ENCODE measurements around the gene LCLAT1.

LCLAT1 gene

GRCh38 chr2:30643674-30644073 lies 196.6 kb downstream of the LCLAT1 start:
- DNase-seq (ENCODE audit: low read depth) = no peak

DNA sequence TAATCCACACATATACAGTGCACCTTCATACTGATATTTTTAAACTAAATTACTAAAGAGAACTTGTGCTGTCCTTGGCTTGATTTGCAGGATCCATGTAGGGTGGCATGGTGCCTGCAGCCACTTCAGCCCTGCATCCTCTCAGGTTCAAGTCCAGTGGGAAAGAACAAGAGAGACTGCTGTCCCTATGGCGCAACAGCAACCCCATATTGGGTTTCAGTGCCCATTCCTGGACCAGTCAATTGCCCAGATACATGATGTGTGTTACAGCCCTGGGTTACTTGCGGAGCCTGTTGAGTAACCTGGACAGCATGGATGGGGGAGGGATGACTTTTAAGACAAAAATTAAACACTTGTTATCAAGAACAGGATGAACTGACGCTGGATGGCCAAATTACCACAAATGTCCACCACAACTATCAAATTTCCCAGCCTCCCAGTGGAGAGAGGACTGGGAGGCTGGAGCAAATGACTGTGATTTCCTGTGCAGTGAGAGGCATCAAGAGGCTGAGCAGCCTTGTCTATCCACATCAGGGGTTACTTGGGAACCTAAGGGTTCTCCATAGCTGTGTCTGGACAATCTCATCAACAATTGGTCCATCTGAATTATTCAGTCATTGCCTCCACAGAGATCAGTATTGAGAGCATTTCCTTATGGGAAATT lies 198.2 kb downstream of the LCLAT1 start:
- no peak for DNase-seq (ENCODE audit: low read depth)

DNA sequence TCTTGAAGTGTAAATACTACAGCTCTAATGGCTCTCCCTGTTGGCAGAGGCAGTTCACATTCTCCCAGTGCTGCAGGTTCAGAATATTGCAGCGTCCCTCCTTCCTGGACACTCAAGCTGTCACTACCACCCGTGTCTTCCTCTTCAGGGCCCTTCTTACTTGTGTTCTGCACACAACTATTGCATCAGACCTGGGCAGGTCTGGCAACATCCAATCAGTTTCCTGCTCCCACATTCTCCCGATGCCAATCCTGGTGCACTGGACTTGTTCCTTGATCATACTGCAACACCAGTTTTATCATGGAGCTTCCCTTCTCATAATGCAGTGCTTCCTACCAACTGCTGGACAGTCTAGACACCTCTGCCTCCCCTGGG lies 198.7 kb downstream of the LCLAT1 start:
- no peak for DNase-seq (ENCODE audit: low read depth)

DNA sequence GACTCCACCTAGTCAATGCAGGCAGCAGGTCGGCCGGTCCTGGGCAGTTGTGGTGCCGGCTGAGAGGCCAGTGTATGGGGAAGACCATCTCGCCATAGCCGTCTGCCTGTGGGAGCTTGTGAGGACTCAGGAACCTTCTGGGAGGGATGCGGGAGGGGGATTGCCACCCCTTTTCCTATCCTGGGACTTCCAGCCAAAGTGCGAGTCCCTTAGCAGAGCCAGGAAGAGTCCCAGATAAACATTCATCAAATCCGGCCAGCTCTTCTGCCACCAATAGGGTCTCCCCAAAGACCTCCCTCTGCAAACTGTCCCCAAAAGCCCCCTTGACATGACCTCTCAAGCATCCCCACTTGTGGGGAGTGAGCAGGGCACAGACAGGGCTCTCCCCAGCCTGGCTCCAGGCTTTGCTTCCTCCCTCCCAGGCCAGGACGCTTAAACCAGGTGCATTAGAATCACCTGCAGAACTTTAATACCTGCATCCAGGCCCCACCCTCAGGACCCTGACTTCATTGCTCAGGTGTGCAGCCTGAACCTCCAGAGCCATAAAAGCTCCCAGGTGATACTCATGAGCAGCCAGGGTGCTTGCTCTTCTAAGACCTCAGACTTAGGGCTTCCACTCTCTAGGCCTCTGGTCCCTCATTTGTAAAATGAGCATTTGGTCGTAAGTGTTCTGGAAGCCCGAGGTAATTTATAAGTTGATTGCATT lies 200.9 kb downstream of the LCLAT1 start:
- no peak for DNase-seq (ENCODE audit: low read depth)

- DNase-seq (ENCODE audit: low read depth) = no peak
Measured at GRCh38 chr2:30649278-30649677, 202.2 kb downstream of the LCLAT1 start.

- no peak for DNase-seq (ENCODE audit: low read depth)
Measured at GRCh38 chr2:30649828-30650227, 202.8 kb downstream of the LCLAT1 start.

GRCh38 chr2:30652271-30652915 lies 205.3 kb downstream of the LCLAT1 start:
- DNase-seq (ENCODE audit: low read depth) = no peak

DNA sequence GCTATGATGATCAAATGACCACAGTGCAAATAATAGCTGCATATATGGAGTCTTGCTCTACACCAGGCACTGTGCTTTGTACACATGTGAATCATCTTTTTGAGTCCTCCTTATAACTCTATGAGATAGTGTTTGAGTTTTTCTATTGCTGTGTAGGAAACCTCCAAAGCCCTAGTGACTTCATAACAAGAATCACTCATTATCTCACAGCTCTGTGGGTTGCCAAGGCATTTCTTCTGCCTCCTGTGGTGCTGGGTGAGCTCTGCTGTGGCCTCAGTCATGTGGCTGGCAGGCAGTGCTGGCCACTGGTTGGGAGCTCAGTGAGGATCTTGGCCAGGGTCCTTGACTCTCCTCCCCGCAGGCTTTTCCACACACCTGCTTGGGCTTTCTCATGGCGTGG lies 206.8 kb downstream of the LCLAT1 start:
- no peak for DNase-seq (ENCODE audit: low read depth)

- no peak for DNase-seq (ENCODE audit: low read depth)
Measured at GRCh38 chr2:30654404-30654803, 207.4 kb downstream of the LCLAT1 start.

- no peak for DNase-seq (ENCODE audit: low read depth)
Measured at GRCh38 chr2:30655211-30655610, 208.2 kb downstream of the LCLAT1 start.

DNA sequence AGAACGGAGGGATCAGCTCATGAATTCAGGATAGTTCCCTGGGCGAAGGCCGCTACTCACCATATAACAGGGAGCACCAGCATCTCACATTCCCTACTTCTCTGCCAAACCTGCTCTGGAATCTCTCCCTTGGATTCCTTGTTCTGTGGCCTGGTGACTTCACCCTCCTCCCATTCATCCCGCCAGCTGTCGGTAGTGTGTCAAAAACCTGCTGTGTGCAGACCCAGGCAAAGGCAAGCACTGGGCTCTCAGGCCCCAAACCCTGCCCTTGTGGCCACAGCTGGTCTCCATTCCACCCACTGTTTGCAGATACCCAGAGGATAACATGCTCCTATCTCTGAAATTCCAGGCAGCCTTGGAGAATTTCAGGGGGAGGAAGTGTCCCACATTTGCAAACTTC lies 208.6 kb downstream of the LCLAT1 start:
- DNase-seq (ENCODE audit: low read depth) = no peak

DNA sequence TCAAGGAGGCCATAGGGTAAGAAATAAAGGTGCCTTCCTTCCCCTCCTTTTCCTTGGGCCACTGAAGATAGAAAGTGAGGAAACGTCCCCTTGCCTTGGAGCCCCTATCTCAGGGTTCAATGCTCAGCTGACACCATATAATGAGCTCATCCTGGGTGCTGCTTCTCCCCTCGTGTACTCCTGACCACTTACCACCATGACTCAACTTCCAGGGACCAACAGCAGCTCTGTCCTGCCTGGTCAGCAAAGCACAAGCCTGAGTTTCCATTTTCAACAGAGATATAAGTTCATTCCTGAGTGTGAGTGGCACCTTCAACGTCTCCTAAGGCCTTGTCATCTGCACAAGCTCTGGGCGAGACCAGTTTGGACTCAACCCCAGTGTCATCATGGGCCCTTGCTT lies 209.0 kb downstream of the LCLAT1 start:
- DNase-seq (ENCODE audit: low read depth) = no peak

DNA sequence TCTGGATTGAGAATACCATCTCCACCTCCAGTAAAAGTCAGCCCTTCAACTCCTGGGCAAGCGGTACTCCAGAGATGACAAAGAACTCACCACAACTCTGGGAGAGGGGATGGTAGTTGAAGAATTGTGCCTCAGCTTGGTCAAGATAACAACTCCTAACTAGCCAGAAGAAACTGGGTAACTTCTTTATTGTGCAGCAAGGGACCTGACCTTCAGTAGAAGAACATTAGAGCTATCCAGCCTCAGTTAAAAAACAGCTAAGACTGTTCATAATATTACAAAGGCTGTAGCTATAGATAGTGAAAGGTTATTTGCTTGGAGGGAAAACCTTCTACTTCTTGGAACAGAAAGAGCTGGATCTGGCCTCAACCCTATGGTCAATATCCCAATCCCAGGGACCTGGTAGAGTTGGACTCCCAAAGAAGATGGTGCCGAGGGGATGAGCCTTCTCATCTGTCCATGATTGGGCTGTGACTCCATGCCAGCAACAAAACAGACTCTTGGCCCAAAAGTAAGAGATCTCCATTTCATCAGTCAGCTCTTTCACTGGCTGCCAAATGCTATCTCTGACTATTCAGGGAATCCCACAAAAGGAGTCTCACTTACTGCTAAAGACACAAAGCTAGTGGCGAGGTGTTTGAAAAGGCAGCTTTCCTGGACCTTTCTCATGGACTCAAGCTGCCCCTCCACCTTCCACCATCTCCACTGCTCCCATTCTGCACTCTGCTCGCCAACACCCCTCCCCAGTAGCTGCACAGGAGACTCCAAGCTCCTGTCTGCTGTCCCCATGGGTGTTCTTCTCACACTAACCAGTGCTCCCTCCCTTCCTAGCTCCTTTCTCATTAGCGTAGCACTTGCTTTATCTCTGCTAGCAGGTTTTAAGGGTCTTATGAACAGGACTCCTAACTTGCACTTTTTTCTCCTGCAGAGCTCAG lies 214.4 kb downstream of the LCLAT1 start:
- DNase-seq (ENCODE audit: low read depth) = no peak

DNA sequence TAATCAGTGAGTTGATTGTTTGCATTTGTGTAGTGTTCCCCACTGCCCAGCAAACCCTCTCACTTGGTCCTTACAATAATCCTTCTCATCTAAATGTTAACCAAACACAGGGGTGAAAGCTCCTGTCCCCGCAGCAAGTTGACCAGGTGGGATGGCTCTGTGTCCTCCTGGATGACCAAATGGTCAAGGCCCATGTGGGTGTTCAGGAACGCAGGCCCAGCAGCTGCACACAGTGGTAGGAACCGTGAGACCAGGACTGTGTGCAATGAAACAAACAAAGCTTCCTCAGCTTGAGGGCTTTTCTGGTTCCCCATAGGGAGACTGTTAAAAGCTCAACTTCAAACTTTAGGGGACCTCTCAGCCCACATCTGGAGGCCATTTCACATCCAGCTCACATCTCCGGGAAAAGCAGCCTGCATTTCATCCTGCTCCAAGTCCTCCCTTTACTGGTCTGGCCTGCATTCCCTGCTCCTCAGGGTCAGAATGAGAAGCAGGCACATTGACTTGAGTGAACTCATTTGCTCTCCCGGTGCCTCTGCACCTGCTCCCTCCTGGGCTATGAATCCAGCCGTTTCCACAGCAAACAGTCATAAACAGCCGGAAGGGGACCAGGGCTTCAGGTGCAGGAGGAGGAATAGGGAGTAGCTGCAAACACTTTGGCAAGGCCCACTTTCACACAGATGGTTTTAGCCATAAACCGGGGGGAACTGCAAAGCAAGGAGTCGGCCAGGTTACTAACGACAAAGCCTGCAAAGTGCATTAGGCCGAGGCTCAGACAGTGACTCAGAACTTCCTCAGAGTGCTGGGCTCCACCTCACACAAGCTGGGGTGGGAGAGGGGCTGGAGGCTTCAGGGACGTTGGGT lies 215.5 kb downstream of the LCLAT1 start:
- DNase-seq (ENCODE audit: low read depth) = no peak

DNA sequence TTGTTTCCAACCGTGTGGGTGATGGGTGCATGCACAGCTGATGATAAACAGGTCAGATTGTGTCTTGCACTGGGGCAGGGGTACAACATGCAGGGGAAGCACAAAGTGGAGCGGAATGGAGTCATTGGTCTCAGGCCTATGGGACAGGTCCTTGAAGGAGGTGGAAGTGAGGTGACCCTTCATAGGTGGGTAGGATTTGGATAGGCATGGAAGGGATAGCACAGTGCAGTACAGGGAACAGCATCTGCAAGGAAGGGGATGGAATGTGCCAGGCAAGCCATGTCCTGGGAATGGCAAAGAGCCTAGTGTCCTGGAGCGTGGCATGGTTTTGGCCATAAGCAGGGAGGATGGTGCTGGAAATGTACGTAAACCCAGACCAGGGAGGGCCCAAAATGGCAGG lies 216.3 kb downstream of the LCLAT1 start:
- no peak for DNase-seq (ENCODE audit: low read depth)

- DNase-seq (ENCODE audit: low read depth) = no peak
Measured at GRCh38 chr2:30663806-30664205, 216.8 kb downstream of the LCLAT1 start.

DNA sequence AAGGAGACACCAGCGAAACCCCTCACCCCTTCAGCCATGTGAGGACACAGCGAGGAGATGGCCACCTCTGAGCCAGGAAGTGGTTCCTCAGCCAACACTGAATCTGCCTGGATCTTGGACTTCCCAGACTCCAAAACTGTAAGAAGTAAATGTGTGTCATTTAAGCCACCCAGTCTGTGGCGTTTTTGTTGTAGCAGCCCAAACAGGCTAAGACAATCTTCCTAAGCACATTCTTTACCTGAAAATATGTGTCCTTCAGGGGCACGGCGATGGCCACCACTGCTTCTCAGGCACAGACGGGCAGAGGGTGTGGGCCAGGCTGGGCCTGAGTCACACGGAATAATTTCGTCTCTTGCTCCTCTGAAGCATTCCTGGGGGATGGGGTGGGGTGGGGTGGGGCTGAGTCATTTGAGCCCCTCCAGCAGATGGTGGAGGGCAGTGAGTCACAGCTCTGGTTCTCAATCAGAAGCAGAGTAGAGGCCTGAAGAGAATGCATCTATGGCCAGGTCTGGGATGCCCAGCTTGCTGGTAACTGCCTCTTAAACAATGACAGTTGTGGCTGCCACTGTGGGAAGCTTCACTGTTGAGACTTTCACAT lies 217.8 kb downstream of the LCLAT1 start:
- DNase-seq (ENCODE audit: low read depth) = no peak

DNA sequence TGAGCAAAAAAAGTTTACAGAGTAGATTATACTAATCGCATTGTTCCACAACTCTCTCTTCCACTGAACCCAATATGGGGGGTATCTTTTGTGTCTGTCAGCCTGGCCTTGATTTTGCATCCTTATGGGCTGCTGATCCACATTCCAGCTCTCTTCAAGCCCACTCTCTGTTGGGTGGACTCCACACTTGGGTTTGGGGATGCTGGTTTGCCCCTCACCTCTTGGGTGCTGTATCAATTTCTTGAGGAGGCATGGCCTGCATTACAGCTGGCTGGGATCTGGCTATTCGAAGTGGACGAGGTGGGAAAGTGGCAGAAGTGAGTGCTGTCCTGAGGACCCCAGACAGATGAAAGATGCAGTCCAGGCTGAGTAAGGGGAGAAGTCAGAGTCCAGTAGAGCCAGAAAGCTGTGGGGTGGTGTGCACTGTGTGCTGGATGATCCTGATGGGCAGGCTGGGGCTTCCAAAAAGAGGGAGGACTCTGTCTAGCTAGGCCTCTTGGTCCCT lies 218.8 kb downstream of the LCLAT1 start:
- no peak for DNase-seq (ENCODE audit: low read depth)

DNA sequence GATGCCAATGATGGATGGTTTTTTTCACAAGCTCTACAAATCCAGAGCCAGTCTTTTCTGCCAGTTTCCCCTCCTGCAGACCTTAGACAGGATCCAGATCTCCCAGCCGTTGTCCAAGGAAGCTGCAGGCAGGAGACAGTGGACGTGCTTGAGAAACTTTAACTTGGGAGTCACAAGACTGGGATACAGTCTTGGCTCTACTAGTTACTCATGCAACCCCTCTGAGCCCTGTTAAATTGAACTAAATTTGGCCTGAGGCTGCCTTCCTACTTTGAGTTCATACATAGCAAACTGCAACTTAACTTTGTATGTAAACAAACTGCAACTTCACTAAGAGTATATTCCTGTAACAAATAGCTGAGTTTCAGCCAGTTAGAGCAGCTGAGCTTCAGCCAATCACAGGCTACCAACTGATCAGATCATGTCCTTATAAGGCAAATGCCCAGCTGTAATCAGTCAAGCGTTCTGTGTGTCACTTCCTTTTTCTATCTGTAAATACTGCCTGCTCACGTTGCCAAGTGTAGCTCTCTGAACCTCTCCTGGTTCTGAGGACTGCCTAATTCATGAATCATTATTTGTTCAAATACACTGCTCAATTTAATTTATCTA lies 219.3 kb downstream of the LCLAT1 start:
- DNase-seq (ENCODE audit: low read depth) = no peak

- DNase-seq (ENCODE audit: low read depth) = no peak
Measured at GRCh38 chr2:30670453-30670852, 223.4 kb downstream of the LCLAT1 start.

Data from stimulated activated CD4-positive, alpha-beta T cell treated with anti-CD3 and anti-CD28 coated beads, Interleukin-2, amount 100 ng/mL, for 4 hours (primary cell).